Panc1 (cell line): Measurements from ENCODE around the gene SPATA20. TPM values are rescaled to one million over a fixed set of nuclear protein-coding genes. Genes with fewer than 3 reads are reported as not detected.

Experiments
- ATAC-seq: fragments of 200-7000 bp; cut with Tn5 transposase; 2 replicates; pipeline ENCODE4 v1.9.1; 2020; ENCODE audit warnings: mild to moderate bottlenecking, moderate library complexity
- BruUV-seq: library from RNA; stranded (reverse); fragments of 400-500 nt; replicated peaks from 2 replicates; lab custom pipeline; 2021; lab: Mats Ljungman, UMichigan
- CTCF ChIA-PET: fragments of 300-600 bp; sonication (Branson Sonifier 250); formaldehyde crosslinking; loops from one replicate; lab custom pipeline; 2022; ENCODE audit warnings: antibody characterized with exemption; lab: Charles Lee
- POLR2A ChIA-PET: fragments of 300-600 bp; sonication (Branson Sonifier 250); formaldehyde crosslinking; loops from one replicate; lab custom pipeline; 2022; ENCODE audit warnings: antibody characterized with exemption; lab: Charles Lee
- DNase-seq: peaks from one replicate; pipeline ENCODE4 v3.0.0-alpha.2; 2010; ENCODE audit warnings: low read depth, low spot score
- H3K27ac ChIP-seq: 2 replicates; pipeline ENCODE4 v1.5.1; 2011; ENCODE audit warnings: mild to moderate bottlenecking, low read length, inconsistent platforms
- H3K27me3 ChIP-seq: fragments of 200-500 bp; sonication (Bioruptor generic); 2 replicates; pipeline ENCODE4 v1.6.0; 2014; ENCODE audit warnings: low read length, inconsistent platforms; ENCODE audit not compliant: control insufficient read depth, insufficient read depth
- H3K36me3 ChIP-seq: fragments of 200-500 bp; sonication (Bioruptor generic); 2 replicates; pipeline ENCODE4 v1.5.1; 2014; ENCODE audit warnings: inconsistent platforms, mild to moderate bottlenecking, low read length, moderate library complexity; ENCODE audit not compliant: control insufficient read depth, insufficient read depth
- H3K4me1 ChIP-seq: 2 replicates; pipeline ENCODE4 v1.5.1; 2011; ENCODE audit warnings: inconsistent platforms, mild to moderate bottlenecking, low read length, moderate library complexity; ENCODE audit not compliant: control insufficient read depth, insufficient read depth
- H3K4me3 ChIP-seq, 2 experiments: 2 replicates each; pipeline ENCODE4 v1.5.1; 2011 to 2012; ENCODE audit warnings: low read depth in 2 of 2, low read length in 2 of 2, mild to moderate bottlenecking in 2 of 2, inconsistent platforms in 1 of 2, moderate library complexity in 1 of 2
- H3K9me3 ChIP-seq: fragments of 200-500 bp; sonication (Bioruptor generic); 2 replicates; pipeline ENCODE4 v1.5.1; 2014; ENCODE audit warnings: low read depth, mild to moderate bottlenecking, inconsistent platforms, low read length, moderate library complexity; ENCODE audit not compliant: control insufficient read depth, insufficient read depth
- CTCF ChIP-seq: fragments of 450-650 bp; IDR thresholded peaks from 2 replicates; pipeline ENCODE4 v1.5.1; 2017; ENCODE audit warnings: mild to moderate bottlenecking
- POLR2AphosphoS5 ChIP-seq: IDR thresholded peaks from 2 replicates; pipeline ENCODE4 v1.6.1; 2012; ENCODE audit warnings: mild to moderate bottlenecking, low read depth, low read length, moderate library complexity
- REST ChIP-seq, 2 experiments: IDR thresholded peaks; 2 replicates each; pipeline ENCODE4 v1.6.1; 2011 to 2012; ENCODE audit warnings: low read depth in 2 of 2, control low read depth in 1 of 2, low read length in 1 of 2, mild to moderate bottlenecking in 1 of 2, moderate library complexity in 1 of 2; ENCODE audit not compliant: insufficient read depth in 1 of 2
- SIN3A ChIP-seq: IDR thresholded peaks from 2 replicates; pipeline ENCODE4 v1.6.1; 2012; ENCODE audit warnings: low read depth, mild to moderate bottlenecking, low read length, moderate library complexity, borderline replicate concordance; ENCODE audit not compliant: insufficient read depth
- TCF7L2 ChIP-seq: IDR thresholded peaks from 2 replicates; pipeline ENCODE4 v1.6.1; 2011; ENCODE audit warnings: mild to moderate bottlenecking, low read depth, low read length, inconsistent platforms
- in situ Hi-C: cut with HindIII; loops from 2 replicates; pipeline ENCODE4 v1.10.0; 2016; ENCODE audit warnings: low sequenced_read_pairs, low pct_unique_long_range_greater_than_20kb
- intact Hi-C: fragments of 100-400 bp; cut with micrococcal nuclease; formaldehyde crosslinking; loops from one replicate; pipeline ENCODE4 v1.10.0; 2022; ENCODE audit not compliant: unreplicated experiment
- total RNA-seq: library from RNA; stranded (reverse); gene quantifications from one replicate; pipeline ENCODE4 v1.2.1, GENCODE V29; 2021; ENCODE audit not compliant: unreplicated experiment

The SPATA20 gene
- total RNA-seq, 1 experiment from 2014 or later: 82.2 TPM

- Histone ChIP-seq H3K36me3 (no peaks in the 10 kb centered on the region), H3K27me3 (no peaks in the 10 kb centered on the region), H3K27ac (no peak overlapping the region), H3K4me3 (no peak overlapping the region), H3K4me1 (no peaks in the 10 kb centered on the region), H3K9me3 (no peaks in the 10 kb centered on the region)
- DNase-seq: no peak
- no peak for ATAC-seq
- in situ Hi-C loops: no loop called here
- intact Hi-C loops: no loop called here
- TF ChIP-seq CTCF (no peak), TCF7L2 (no peak), POLR2AphosphoS5 (no peak), SIN3A (no peak), REST (IDR thresholded peaks at IDR 0.05; ENCODE audit: insufficient read depth in 1 of 2, low read depth in 2 of 2, low read length in 1 of 2) (no peak)
- POLR2A ChIA-PET: no interaction called here
- CTCF ChIA-PET: no interaction called here
- BruUV-seq: no TSS peak
Measured at GRCh38 chr17:50593321-50593720, 46.3 kb downstream of the SPATA20 start.

DNA sequence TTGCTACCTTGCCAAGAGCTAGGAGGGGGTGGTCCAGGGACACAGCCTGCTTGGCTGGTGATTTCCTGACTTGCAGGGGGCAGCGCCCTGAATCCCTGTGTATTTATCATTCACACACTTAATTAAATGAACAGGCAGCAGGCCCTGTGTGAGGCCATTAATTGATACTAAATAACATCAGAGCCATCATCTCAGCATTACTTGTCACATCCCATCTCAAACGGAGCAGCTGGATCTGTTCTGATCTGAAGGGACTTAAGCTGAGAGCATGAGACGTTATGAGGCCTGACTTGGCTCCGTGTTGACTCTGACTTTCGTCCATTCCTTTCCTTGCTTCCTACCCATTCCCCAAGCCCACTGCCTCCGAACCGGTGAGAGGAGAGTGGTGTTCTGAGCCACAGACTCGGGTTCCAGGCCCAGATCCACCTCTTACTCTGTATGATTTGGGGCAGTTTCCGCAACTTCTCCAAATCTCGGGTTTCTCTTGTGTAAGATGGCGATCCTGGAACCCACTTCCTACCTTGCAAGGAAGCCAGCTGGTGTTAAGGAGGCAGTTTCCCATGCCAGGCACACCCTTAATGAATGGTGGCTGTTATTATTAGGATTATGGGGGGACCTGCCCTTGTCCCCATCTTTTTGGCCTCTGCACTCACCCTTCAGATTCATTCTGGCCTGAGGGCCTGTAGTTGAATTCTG lies 47.3 kb downstream of the SPATA20 start:
- ATAC-seq (no peak), DNase-seq (no peak)
- ChIA-PET POLR2A (no interaction called here), CTCF (no interaction called here)
- in situ Hi-C loops (no loop called here), intact Hi-C loops (no loop called here)
- no peaks in the 10 kb centered on the region for H3K27me3 ChIP-seq
- H3K9me3 ChIP-seq: no peaks in the 10 kb centered on the region
- TF ChIP-seq SIN3A: no peak
- no peak for TF ChIP-seq REST (IDR thresholded peaks at IDR 0.05; ENCODE audit: insufficient read depth in 1 of 2, low read depth in 2 of 2, low read length in 1 of 2)
- H3K27ac ChIP-seq: no peak overlapping the region
- no peak overlapping the region for H3K4me3 ChIP-seq
- no TSS peak for BruUV-seq
- H3K36me3 ChIP-seq: no peaks in the 10 kb centered on the region
- no peaks in the 10 kb centered on the region for H3K4me1 ChIP-seq
